ENCODE results near the gene KRT20. TPM values are rescaled to one million over a fixed set of nuclear protein-coding genes. Genes with fewer than 3 reads are reported as not detected.

Gene KRT20
- total RNA-seq, 3 donors from 2014 or later, result 6.6 TPM; not detected in 2

DNA sequence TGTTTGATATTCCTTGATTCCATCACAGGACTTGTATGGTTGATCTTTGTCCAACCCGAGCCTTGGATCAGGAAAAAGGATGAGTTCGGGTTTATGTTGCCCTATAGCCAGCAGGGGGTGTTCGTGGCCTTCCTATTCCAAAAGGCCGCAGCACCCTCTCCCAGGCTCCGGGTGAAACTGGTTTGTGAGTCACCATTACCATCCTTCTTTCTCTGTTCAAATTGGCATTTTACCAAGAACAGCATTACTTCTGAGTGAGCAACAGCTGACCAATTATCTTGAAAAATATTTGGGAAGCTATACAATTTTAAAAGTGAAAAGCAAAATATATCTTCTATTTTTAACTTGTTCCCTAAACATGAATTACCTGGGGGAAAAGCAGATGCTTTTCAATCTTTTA lies 24.3 kb upstream of the KRT20 start:
- no peak overlapping the region for H3K4me3 ChIP-seq
- intact Hi-C loops (cut with DNase I; ENCODE audit: low total_unique reads), result no loop called here
- TF ChIP-seq, protein P1, sequence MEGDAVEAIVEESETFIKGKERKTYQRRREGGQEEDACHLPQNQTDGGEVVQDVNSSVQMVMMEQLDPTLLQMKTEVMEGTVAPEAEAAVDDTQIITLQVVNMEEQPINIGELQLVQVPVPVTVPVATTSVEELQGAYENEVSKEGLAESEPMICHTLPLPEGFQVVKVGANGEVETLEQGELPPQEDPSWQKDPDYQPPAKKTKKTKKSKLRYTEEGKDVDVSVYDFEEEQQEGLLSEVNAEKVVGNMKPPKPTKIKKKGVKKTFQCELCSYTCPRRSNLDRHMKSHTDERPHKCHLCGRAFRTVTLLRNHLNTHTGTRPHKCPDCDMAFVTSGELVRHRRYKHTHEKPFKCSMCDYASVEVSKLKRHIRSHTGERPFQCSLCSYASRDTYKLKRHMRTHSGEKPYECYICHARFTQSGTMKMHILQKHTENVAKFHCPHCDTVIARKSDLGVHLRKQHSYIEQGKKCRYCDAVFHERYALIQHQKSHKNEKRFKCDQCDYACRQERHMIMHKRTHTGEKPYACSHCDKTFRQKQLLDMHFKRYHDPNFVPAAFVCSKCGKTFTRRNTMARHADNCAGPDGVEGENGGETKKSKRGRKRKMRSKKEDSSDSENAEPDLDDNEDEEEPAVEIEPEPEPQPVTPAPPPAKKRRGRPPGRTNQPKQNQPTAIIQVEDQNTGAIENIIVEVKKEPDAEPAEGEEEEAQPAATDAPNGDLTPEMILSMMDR (IDR thresholded peaks at IDR 0.05), result peak; percentile 85 to 96 (median 93)
- no peak for TF ChIP-seq POLR2A (IDR thresholded peaks at IDR 0.05)
- TF ChIP-seq POLR2AphosphoS5 (IDR thresholded peaks at IDR 0.05), result peak in 2 of 3 donors; percentile 50 to 58
- no peaks in the 10 kb centered on the region for H3K36me3 ChIP-seq
- no peaks in the 10 kb centered on the region for H3K9me3 ChIP-seq
- H3K27ac ChIP-seq, result peak overlapping the region; percentile 91 to 95
- H3K4me1 ChIP-seq, result no peaks in the 10 kb centered on the region
- DNase-seq (ENCODE audit: low spot score in 2 of 2), result peak; percentile 84 to 87
- no peaks in the 10 kb centered on the region for H3K27me3 ChIP-seq

DNA sequence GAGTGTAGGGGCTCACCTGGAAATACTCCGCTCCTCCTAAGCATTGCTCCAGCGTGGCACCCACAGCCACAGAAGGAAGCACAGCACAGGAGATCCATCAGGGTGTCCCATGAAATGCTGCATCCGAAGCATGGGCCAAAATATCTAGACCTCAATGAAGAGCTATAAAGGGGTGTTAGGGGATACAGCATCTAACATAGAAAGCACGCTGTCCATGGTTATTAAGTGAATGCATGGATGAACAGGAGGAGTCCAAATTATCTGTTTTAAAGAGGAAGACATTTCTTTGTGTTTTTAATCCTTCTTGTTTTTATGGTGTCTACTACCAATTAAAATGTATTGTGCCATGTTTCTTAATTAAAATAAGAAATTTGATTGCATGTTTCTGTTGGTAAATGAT lies 21.6 kb upstream of the KRT20 start:
- TF ChIP-seq, protein P1 (IDR thresholded peaks at IDR 0.05), result no peak
- TF ChIP-seq POLR2A (IDR thresholded peaks at IDR 0.05) (no peak), POLR2AphosphoS5 (IDR thresholded peaks at IDR 0.05) (no peak)
- intact Hi-C loops (cut with DNase I; ENCODE audit: low total_unique reads), result no loop called here
- DNase-seq (ENCODE audit: low spot score in 2 of 2), result no peak
- Histone ChIP-seq H3K27me3 (no peaks in the 10 kb centered on the region), H3K4me1 (no peaks in the 10 kb centered on the region), H3K4me3 (no peak overlapping the region), H3K27ac (no peak overlapping the region), H3K9me3 (no peaks in the 10 kb centered on the region), H3K36me3 (no peaks in the 10 kb centered on the region)

DNA sequence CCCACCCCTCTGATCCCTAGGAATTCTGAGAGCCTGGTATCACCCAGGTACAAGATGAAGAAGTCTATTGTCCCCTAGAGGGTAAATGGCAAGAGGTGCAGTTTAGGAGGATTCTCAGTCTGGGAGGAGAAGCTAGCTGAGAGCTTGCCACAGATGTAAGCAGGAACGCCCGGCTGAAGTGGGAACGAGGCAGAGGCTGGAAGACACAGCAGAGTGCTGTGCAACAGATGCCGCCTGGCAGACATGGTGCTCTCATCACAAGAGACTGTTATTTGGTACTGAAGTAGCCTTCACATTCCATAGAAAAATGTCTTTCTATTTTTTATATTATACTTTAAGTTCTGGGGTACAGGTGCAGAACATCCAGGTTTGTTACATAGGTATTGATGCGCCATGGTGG lies 20.3 kb upstream of the KRT20 start:
- H3K36me3 ChIP-seq, result no peaks in the 10 kb centered on the region
- DNase-seq (ENCODE audit: low spot score in 2 of 2), result no peak
- TF ChIP-seq, protein P1 (IDR thresholded peaks at IDR 0.05), result no peak
- no peak for TF ChIP-seq POLR2AphosphoS5 (IDR thresholded peaks at IDR 0.05)
- no peak for TF ChIP-seq POLR2A (IDR thresholded peaks at IDR 0.05)
- no peaks in the 10 kb centered on the region for H3K27me3 ChIP-seq
- no peaks in the 10 kb centered on the region for H3K4me1 ChIP-seq
- no peak overlapping the region for H3K4me3 ChIP-seq
- no peaks in the 10 kb centered on the region for H3K9me3 ChIP-seq
- no peak overlapping the region for H3K27ac ChIP-seq
- intact Hi-C loops (cut with DNase I; ENCODE audit: low total_unique reads), result no loop called here

DNA sequence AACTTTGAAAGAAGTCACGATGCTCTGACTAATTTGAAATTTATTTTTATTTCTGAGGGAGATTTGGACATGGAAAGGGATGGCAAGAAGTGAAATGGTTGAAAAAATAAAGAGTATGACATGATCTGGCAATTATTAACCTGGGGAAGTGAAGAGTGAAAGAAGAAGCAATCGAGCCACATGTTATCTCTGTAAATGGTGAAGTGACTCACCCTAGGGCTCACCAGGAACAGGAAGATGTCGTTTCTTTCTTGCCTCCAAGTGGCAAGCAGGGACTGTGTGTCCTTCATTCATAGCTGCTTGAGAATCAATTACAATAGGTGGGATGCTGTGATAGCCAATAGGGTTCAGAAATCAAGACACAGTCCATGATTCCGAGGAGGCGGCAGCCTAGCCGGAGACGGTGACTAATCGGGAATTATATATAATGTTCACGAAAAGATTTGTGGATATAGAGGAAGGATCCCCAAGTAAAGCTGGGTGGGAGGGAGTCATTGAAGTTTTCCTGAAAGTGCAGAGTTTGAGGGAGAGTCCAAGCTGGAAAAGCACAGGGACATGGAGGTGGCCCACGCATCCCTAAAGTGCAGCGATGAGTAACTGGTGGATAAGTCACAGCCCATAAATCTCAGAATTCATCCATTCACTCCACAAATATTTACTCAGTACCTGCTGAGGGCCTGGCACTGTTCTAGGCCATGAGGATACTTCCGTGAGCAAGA lies 18.2 kb upstream of the KRT20 start:
- DNase-seq (ENCODE audit: low spot score in 2 of 2), result peak in 1 of 2 donors; percentile 39
- TF ChIP-seq, protein P1 (IDR thresholded peaks at IDR 0.05), result no peak
- no peak for TF ChIP-seq POLR2AphosphoS5 (IDR thresholded peaks at IDR 0.05)
- TF ChIP-seq POLR2A (IDR thresholded peaks at IDR 0.05), result no peak
- Histone ChIP-seq H3K9me3 (no peaks in the 10 kb centered on the region), H3K4me3 (no peak overlapping the region), H3K36me3 (no peaks in the 10 kb centered on the region), H3K27me3 (no peaks in the 10 kb centered on the region), H3K4me1 (no peaks in the 10 kb centered on the region), H3K27ac (peak overlapping the region; percentile 55 to 70)
- intact Hi-C loops (cut with DNase I; ENCODE audit: low total_unique reads), result no loop called here

DNA sequence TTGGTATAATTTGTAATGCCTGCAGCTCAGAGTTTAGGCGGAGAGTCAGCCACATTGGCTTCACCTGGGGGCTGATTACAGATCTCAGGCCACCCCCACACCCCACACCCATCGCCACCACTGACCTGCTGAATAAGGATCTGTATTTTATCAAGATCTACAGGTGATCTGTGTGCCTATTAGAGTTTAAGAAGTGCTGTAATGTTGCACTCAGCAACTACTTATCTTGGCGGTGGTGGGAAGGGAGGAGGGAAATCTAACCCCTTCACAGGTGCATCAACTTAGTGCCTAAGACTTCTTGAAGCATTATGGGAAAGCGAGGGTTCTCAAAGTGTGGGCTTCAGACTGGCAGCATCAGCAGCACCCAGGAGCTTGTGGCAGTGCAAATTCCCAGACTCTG lies 17.5 kb upstream of the KRT20 start:
- intact Hi-C loops (cut with DNase I; ENCODE audit: low total_unique reads), result no loop called here
- no peaks in the 10 kb centered on the region for H3K4me1 ChIP-seq
- H3K27ac ChIP-seq, result peak overlapping the region; percentile 63 to 70
- DNase-seq (ENCODE audit: low spot score in 2 of 2), result no peak
- H3K4me3 ChIP-seq, result no peak overlapping the region
- no peak for TF ChIP-seq POLR2A (IDR thresholded peaks at IDR 0.05)
- TF ChIP-seq POLR2AphosphoS5 (IDR thresholded peaks at IDR 0.05), result no peak
- TF ChIP-seq, protein P1 (IDR thresholded peaks at IDR 0.05), result no peak
- no peaks in the 10 kb centered on the region for H3K27me3 ChIP-seq
- H3K36me3 ChIP-seq, result no peaks in the 10 kb centered on the region
- H3K9me3 ChIP-seq, result no peaks in the 10 kb centered on the region

Data from breast epithelium (tissue), 4 donors.